H54 (cell line): ENCODE data around the gene GNG7.
A peak's percentile ranks its signal among the peaks of the same experiment; 100 is the strongest.

ENCODE experiments used
- DNase-seq: peaks from one replicate; pipeline ENCODE4 v3.0.0; 2011; ENCODE audit warnings: low spot score, mixed read lengths; ENCODE audit not compliant: insufficient read length
- FAIRE-seq: peaks from 3 replicates; lab custom pipeline; 2011; peaks lifted over from hg19 to GRCh38; lab: Jason Lieb, UNC
- POLR2A ChIP-seq: IDR thresholded peaks from 2 replicates; pipeline ENCODE4 v1.6.1; 2011; ENCODE audit warnings: low read depth, mild to moderate bottlenecking, low read length

Gene GNG7

GRCh38 chr19:2640563-2641331 is 61.7 kb downstream of the GNG7 start:
- no peak for FAIRE-seq

GRCh38 chr19:2639999-2640398 is 62.5 kb downstream of the GNG7 start:
- no peak for TF ChIP-seq POLR2A
- no peak for DNase-seq
- no peak for FAIRE-seq

More at GRCh38 chr19:2640563-2641331, 61.7 kb downstream of the GNG7 start:
- TF ChIP-seq POLR2A = no peak
- DNase-seq = no peak

- no peak for TF ChIP-seq POLR2A
- DNase-seq (no peak), FAIRE-seq (no peak)
These were observed 64.0 kb downstream of the GNG7 start for GRCh38 chr19:2638417-2638940.

- FAIRE-seq (no peak), DNase-seq (peak; percentile 89)
- TF ChIP-seq POLR2A = no peak
These were observed 65.4 kb downstream of the GNG7 start for GRCh38 chr19:2636897-2637683.

- no peak for TF ChIP-seq POLR2A
- DNase-seq (no peak), FAIRE-seq (no peak)
These were observed 66.2 kb downstream of the GNG7 start for GRCh38 chr19:2636141-2636896.

- no peak for TF ChIP-seq POLR2A
- FAIRE-seq (no peak), DNase-seq (no peak)
These were observed 67.5 kb downstream of the GNG7 start for GRCh38 chr19:2634960-2635359.

GRCh38 chr19:2634228-2634951 is 68.1 kb downstream of the GNG7 start:
- no peak for TF ChIP-seq POLR2A
- DNase-seq = no peak
- FAIRE-seq = no peak

- no peak for DNase-seq
- TF ChIP-seq POLR2A = no peak
- FAIRE-seq = no peak
These were observed 68.8 kb downstream of the GNG7 start for GRCh38 chr19:2633693-2634075.

GRCh38 chr19:2631213-2631821 is 71.2 kb downstream of the GNG7 start:
- DNase-seq (no peak), FAIRE-seq (no peak)
- TF ChIP-seq POLR2A = no peak

- FAIRE-seq = no peak
- no peak for TF ChIP-seq POLR2A
- DNase-seq = no peak
These were observed 72.0 kb downstream of the GNG7 start for GRCh38 chr19:2630352-2631001.

- FAIRE-seq = no peak
- TF ChIP-seq POLR2A = no peak
These were observed 72.8 kb downstream of the GNG7 start for GRCh38 chr19:2629491-2630351.

GRCh38 chr19:2628597-2628996 is 73.9 kb downstream of the GNG7 start:
- TF ChIP-seq POLR2A = no peak
- FAIRE-seq (no peak), DNase-seq (no peak)

More at GRCh38 chr19:2629491-2630351, 72.8 kb downstream of the GNG7 start:
- no peak for DNase-seq
